ENCODE results near the gene AAR2.

- TF ChIP-seq, protein P1, sequence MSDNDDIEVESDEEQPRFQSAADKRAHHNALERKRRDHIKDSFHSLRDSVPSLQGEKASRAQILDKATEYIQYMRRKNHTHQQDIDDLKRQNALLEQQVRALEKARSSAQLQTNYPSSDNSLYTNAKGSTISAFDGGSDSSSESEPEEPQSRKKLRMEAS (IDR thresholded peaks at IDR 0.05): no peak
- TF ChIP-seq NR2F2 (IDR thresholded peaks at IDR 0.05) (no peak), SP1 (IDR thresholded peaks at IDR 0.05) (no peak), ATF3 (IDR thresholded peaks at IDR 0.05) (no peak), EGR1 (IDR thresholded peaks at IDR 0.05; ENCODE audit: low read depth in 2 of 2) (no peak), JUND (IDR thresholded peaks at IDR 0.05) (no peak), RAD21 (IDR thresholded peaks at IDR 0.05) (no peak), ZBTB33 (IDR thresholded peaks at IDR 0.05) (no peak), TAF1 (conservative IDR thresholded peaks at IDR 0.05) (no peak), GABPA (IDR thresholded peaks at IDR 0.05 in 1 of 2, conservative IDR thresholded peaks at IDR 0.05 in 1 of 2) (no peak), FOXA2 (IDR thresholded peaks at IDR 0.05) (no peak), YY1 (IDR thresholded peaks at IDR 0.05) (no peak)
- TF ChIP-seq, protein P2, sequence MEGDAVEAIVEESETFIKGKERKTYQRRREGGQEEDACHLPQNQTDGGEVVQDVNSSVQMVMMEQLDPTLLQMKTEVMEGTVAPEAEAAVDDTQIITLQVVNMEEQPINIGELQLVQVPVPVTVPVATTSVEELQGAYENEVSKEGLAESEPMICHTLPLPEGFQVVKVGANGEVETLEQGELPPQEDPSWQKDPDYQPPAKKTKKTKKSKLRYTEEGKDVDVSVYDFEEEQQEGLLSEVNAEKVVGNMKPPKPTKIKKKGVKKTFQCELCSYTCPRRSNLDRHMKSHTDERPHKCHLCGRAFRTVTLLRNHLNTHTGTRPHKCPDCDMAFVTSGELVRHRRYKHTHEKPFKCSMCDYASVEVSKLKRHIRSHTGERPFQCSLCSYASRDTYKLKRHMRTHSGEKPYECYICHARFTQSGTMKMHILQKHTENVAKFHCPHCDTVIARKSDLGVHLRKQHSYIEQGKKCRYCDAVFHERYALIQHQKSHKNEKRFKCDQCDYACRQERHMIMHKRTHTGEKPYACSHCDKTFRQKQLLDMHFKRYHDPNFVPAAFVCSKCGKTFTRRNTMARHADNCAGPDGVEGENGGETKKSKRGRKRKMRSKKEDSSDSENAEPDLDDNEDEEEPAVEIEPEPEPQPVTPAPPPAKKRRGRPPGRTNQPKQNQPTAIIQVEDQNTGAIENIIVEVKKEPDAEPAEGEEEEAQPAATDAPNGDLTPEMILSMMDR (IDR thresholded peaks at IDR 0.05; ENCODE audit: low read depth, low read length, missing input control): no peak
- TF ChIP-seq, protein P3, sequence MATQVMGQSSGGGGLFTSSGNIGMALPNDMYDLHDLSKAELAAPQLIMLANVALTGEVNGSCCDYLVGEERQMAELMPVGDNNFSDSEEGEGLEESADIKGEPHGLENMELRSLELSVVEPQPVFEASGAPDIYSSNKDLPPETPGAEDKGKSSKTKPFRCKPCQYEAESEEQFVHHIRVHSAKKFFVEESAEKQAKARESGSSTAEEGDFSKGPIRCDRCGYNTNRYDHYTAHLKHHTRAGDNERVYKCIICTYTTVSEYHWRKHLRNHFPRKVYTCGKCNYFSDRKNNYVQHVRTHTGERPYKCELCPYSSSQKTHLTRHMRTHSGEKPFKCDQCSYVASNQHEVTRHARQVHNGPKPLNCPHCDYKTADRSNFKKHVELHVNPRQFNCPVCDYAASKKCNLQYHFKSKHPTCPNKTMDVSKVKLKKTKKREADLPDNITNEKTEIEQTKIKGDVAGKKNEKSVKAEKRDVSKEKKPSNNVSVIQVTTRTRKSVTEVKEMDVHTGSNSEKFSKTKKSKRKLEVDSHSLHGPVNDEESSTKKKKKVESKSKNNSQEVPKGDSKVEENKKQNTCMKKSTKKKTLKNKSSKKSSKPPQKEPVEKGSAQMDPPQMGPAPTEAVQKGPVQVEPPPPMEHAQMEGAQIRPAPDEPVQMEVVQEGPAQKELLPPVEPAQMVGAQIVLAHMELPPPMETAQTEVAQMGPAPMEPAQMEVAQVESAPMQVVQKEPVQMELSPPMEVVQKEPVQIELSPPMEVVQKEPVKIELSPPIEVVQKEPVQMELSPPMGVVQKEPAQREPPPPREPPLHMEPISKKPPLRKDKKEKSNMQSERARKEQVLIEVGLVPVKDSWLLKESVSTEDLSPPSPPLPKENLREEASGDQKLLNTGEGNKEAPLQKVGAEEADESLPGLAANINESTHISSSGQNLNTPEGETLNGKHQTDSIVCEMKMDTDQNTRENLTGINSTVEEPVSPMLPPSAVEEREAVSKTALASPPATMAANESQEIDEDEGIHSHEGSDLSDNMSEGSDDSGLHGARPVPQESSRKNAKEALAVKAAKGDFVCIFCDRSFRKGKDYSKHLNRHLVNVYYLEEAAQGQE (IDR thresholded peaks at IDR 0.05): no peak
Measured at GRCh38 chr20:36261389-36262105, 25.3 kb downstream of the AAR2 start.
